PC-3 (cell line): ENCODE results near the gene PAPOLA.

Experiments used
- EZH2phosphoT487 ChIP-seq: fragments of 300-600 bp; sonication (generic); IDR thresholded peaks from 2 replicates; pipeline ENCODE4 v1.6.1; 2018; ENCODE audit warnings: mild to moderate bottlenecking, antibody characterized with exemption, low read length, borderline replicate concordance
- TF ChIP-seq, protein P1 (sequence below): fragments of 300-600 bp; sonication (generic); conservative IDR thresholded peaks from 2 replicates; pipeline ENCODE4 v1.5.1; 2017; ENCODE audit warnings: antibody characterized with exemption, low read depth, mild to moderate bottlenecking, low read length

- TF ChIP-seq, protein P1, sequence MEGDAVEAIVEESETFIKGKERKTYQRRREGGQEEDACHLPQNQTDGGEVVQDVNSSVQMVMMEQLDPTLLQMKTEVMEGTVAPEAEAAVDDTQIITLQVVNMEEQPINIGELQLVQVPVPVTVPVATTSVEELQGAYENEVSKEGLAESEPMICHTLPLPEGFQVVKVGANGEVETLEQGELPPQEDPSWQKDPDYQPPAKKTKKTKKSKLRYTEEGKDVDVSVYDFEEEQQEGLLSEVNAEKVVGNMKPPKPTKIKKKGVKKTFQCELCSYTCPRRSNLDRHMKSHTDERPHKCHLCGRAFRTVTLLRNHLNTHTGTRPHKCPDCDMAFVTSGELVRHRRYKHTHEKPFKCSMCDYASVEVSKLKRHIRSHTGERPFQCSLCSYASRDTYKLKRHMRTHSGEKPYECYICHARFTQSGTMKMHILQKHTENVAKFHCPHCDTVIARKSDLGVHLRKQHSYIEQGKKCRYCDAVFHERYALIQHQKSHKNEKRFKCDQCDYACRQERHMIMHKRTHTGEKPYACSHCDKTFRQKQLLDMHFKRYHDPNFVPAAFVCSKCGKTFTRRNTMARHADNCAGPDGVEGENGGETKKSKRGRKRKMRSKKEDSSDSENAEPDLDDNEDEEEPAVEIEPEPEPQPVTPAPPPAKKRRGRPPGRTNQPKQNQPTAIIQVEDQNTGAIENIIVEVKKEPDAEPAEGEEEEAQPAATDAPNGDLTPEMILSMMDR, result no peak
- TF ChIP-seq EZH2phosphoT487, result no peak
Observed at GRCh38 chr14:96568621-96569020, 66.4 kb downstream of the PAPOLA start.
